ENCODE measurements around the gene ZNF341. TPM values are rescaled to one million over a fixed set of nuclear protein-coding genes. Genes with fewer than 3 reads are reported as not detected.

The ZNF341 gene
- polyA plus RNA-seq, 1 experiment = 2.9 TPM

- Histone ChIP-seq H3K36me3 (ENCODE audit: control insufficient read depth, insufficient read depth, low read length) (peaks cover 5% of the 10 kb centered on the region), H3K4me3 (ENCODE audit: low read depth, low read length) (no peak overlapping the region), H3K27me3 (ENCODE audit: control insufficient read depth, insufficient read depth, low read length) (no peaks in the 10 kb centered on the region)
- CTCF ChIA-PET = no interaction called here
- POLR2A ChIA-PET = no interaction called here
- TF ChIP-seq CTCF (IDR thresholded peaks at IDR 0.05; ENCODE audit: insufficient read depth, low read depth, low read length) = no peak
- DNase-seq (ENCODE audit: low read depth) = no peak
Observed at GRCh38 chr20:33711446-33711738, 20.4 kb upstream of the ZNF341 start.

DNA sequence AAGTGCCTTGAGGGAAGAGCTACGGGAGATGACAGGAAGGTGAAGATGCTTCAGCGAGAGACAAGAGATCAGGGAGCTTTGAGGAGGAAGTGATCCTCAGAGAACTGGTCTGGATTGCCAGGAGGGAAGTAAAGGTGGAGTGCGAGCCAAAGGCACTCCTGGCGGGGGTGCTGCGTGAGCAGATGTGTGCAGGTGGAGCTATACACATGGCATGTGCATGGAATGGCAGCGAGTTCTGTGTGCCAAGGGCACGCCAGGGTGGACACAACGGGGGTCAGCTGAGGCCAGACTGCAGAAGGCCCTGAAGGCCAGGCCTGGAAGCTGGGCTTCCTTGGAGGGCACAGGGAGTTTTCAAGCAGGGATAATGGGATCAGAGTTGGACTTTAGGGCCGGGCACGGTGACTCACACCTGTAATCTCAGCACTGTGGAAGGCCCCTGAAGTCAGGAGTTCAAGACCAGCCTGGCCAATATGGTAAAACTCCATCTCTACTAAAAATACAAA is 17.9 kb upstream of the ZNF341 start:
- Histone ChIP-seq H3K36me3 (ENCODE audit: control insufficient read depth, insufficient read depth, low read length) (peaks cover 4% of the 10 kb centered on the region), H3K27me3 (ENCODE audit: control insufficient read depth, insufficient read depth, low read length) (no peaks in the 10 kb centered on the region), H3K4me3 (ENCODE audit: low read depth, low read length) (no peak overlapping the region)
- POLR2A ChIA-PET = no interaction called here
- CTCF ChIA-PET = no interaction called here
- no peak for DNase-seq (ENCODE audit: low read depth)
- TF ChIP-seq CTCF (IDR thresholded peaks at IDR 0.05; ENCODE audit: insufficient read depth, low read depth, low read length) = no peak

GRCh38 chr20:33716498-33716897 is 15.3 kb upstream of the ZNF341 start:
- no peak for TF ChIP-seq CTCF (IDR thresholded peaks at IDR 0.05; ENCODE audit: insufficient read depth, low read depth, low read length)
- POLR2A ChIA-PET = interaction anchor here (0.6 kb wide), 1 partner anchor 15 kb away, joined by 3 read pairs; the partner anchor contains the start of gene ZNF341
- CTCF ChIA-PET = interaction anchor here (1.1 kb wide), 1 partner anchor 10 kb away, joined by 4 read pairs; no protein-coding TSS in a partner anchor
- H3K4me3 ChIP-seq (ENCODE audit: low read depth, low read length) = no peak overlapping the region
- no peaks in the 10 kb centered on the region for H3K27me3 ChIP-seq (ENCODE audit: control insufficient read depth, insufficient read depth, low read length)
- DNase-seq (ENCODE audit: low read depth) = no peak
- H3K36me3 ChIP-seq (ENCODE audit: control insufficient read depth, insufficient read depth, low read length) = peaks cover 2% of the 10 kb centered on the region

GRCh38 chr20:33719277-33719988 is 12.4 kb upstream of the ZNF341 start:
- Histone ChIP-seq H3K4me3 (ENCODE audit: low read depth, low read length) (peak overlapping the region; percentile 78), H3K27me3 (ENCODE audit: control insufficient read depth, insufficient read depth, low read length) (no peaks in the 10 kb centered on the region), H3K36me3 (ENCODE audit: control insufficient read depth, insufficient read depth, low read length) (no peaks in the 10 kb centered on the region)
- no peak for DNase-seq (ENCODE audit: low read depth)
- ChIA-PET POLR2A (no interaction called here), CTCF (interaction anchor here (0.8 kb wide), 1 partner anchor 12 kb away, joined by 4 read pairs; the partner anchor contains the start of gene ZNF341)
- no peak for TF ChIP-seq CTCF (IDR thresholded peaks at IDR 0.05; ENCODE audit: insufficient read depth, low read depth, low read length)

DNA sequence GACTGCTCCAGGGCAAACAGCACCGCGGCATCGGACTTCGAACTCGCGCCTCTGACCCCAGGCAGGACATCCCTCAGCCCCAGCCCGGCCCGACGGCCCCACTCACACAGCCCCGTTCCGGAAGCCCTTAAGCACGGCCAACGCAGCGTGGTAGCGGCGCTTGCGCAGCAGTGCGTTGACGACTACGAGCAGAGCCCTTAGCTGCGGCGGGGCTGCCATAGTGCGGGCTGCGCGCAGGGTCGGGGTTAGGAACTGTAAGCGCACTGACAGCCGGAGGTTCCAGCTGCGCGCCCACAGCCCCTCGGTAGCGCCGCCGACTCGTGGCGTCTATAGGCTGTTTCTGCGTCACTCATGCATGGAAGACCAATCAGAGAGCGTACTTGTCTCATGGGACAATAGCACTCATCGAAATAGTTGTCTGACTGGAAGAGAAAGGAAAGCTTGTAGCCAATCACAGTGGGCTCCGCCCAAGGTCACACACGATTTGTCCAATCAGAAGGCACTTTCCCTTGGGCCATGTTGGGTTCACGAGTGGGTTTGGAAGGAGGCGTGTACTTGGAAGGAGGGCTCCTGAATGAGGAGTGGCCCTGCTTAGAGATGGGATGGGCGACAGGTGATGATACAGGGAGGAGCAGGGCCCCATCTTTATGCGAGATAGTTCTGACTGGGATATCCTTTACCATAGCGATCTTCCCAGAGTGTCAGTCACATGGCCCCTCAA is 11.6 kb upstream of the ZNF341 start, which contains the start of gene PXMP4:
Gene PXMP4 (minus strand): TSS at position 322 of the 721 bp plus-strand sequence. CDS start 103 bp downstream, at position 219.
- Histone ChIP-seq H3K36me3 (ENCODE audit: control insufficient read depth, insufficient read depth, low read length) (no peaks in the 10 kb centered on the region), H3K4me3 (ENCODE audit: low read depth, low read length) (peak within 1 kb of the TSS; percentile 78), H3K27me3 (ENCODE audit: control insufficient read depth, insufficient read depth, low read length) (no peaks in the 10 kb centered on the region)
- TF ChIP-seq CTCF (IDR thresholded peaks at IDR 0.05; ENCODE audit: insufficient read depth, low read depth, low read length) = no peak
- CTCF ChIA-PET = interaction anchor here (0.8 kb wide), 1 partner anchor 11 kb away, joined by 4 read pairs; the partner anchor contains the start of gene ZNF341
- POLR2A ChIA-PET = no interaction called here
- DNase-seq (ENCODE audit: low read depth) = peak; percentile 96
